Endothelial cell of umbilical vein (primary cell): Measurements from ENCODE around the gene PLXNA1. TPM values are rescaled to one million over a fixed set of nuclear protein-coding genes. Genes with fewer than 3 reads are reported as not detected.

Experiments used
- BruUV-seq: library from RNA; stranded (reverse); fragments of 400-500 nt; replicated peaks from 2 replicates; lab custom pipeline; 2021; lab: Mats Ljungman, UMichigan
- CTCF ChIA-PET: fragments of 300-600, 350-600 bp; sonication (Branson Sonifier 250); formaldehyde crosslinking; loops from one replicate; lab custom pipeline; 2021; ENCODE audit warnings: antibody characterized with exemption, inconsistent platforms; lab: Charles Lee
- POLR2A ChIA-PET: fragments of 300-600, 350-600 bp; sonication (Branson Sonifier 250); formaldehyde crosslinking; loops from one replicate; lab custom pipeline; 2021; ENCODE audit warnings: antibody characterized with exemption, inconsistent platforms; lab: Charles Lee
- DNase-seq: peaks from one replicate; pipeline ENCODE4 v3.0.0-alpha.2; 2011; ENCODE audit warnings: low read depth, low spot score
- FAIRE-seq: peaks from 2 replicates; lab custom pipeline; 2011; peaks lifted over from hg19 to GRCh38; lab: Jason Lieb, UNC
- H2AFZ ChIP-seq: 2 replicates; pipeline ENCODE4 v1.6.0; 2012; ENCODE audit warnings: low read depth, low read length, control low read depth, inconsistent platforms
- H3K27ac ChIP-seq: 2 replicates; pipeline ENCODE4 v1.5.1; 2011; ENCODE audit warnings: low read depth, mild to moderate bottlenecking, control low read depth, low read length, moderate library complexity; ENCODE audit not compliant: insufficient read depth
- H3K27me3 ChIP-seq, 2 experiments: 2 replicates each; pipeline versions ENCODE4 v1.6.0 to v1.6.1; 2011; ENCODE audit warnings: low read length in 2 of 2, mixed read lengths in 1 of 2; ENCODE audit not compliant: control insufficient read depth in 2 of 2, insufficient read depth in 2 of 2
- H3K36me3 ChIP-seq, 2 experiments: 2 replicates in 1 of 2; 3 replicates in 1 of 2; pipeline ENCODE4 v1.5.1; 2011; ENCODE audit warnings: low read length in 2 of 2, mild to moderate bottlenecking in 1 of 2, moderate library complexity in 1 of 2; ENCODE audit not compliant: control insufficient read depth in 2 of 2, insufficient read depth in 2 of 2; ENCODE audit errors: extremely low read depth in 1 of 2
- H3K4me1 ChIP-seq: 3 replicates; pipeline ENCODE4 v1.5.1; 2011; ENCODE audit warnings: mild to moderate bottlenecking, low read length; ENCODE audit not compliant: control insufficient read depth, insufficient read depth; ENCODE audit errors: extremely low read depth
- H3K4me2 ChIP-seq: 2 replicates; pipeline ENCODE4 v1.6.1; 2011; ENCODE audit warnings: low read length, control low read depth, mixed read lengths; ENCODE audit not compliant: insufficient read depth
- H3K4me3 ChIP-seq, 3 experiments: fragments of 200-600 bp in 1 of 3; sonication (generic), shearing (Covaris generic) in 1 of 3; replicated peaks in 1 of 3; 2 replicates each; pipeline ENCODE4 v1.5.1; 2011 to 2016; ENCODE audit warnings: control low read depth in 3 of 3, low read length in 3 of 3, mild to moderate bottlenecking in 2 of 3, inconsistent platforms in 1 of 3, low read depth in 1 of 3, moderate library complexity in 1 of 3; ENCODE audit not compliant: insufficient read depth in 1 of 3
- H3K79me2 ChIP-seq: 2 replicates; pipeline ENCODE4 v1.6.0; 2012; ENCODE audit warnings: low read length, inconsistent platforms; ENCODE audit not compliant: control insufficient read depth, insufficient read depth
- H3K9ac ChIP-seq: replicated peaks from 2 replicates; pipeline ENCODE3; 2011; ENCODE audit warnings: low read length, control low read depth; ENCODE audit not compliant: insufficient read depth; ENCODE audit errors: extremely low read depth
- H3K9me1 ChIP-seq: replicated peaks from 3 replicates; pipeline ENCODE4 v1.6.0; 2011; ENCODE audit warnings: mild to moderate bottlenecking, low read length; ENCODE audit not compliant: control insufficient read depth, insufficient read depth; ENCODE audit errors: extremely low read depth
- H3K9me3 ChIP-seq: replicated peaks from 2 replicates; pipeline ENCODE4 v1.5.1; 2012; ENCODE audit warnings: low read length, inconsistent platforms; ENCODE audit not compliant: control insufficient read depth, insufficient read depth
- H4K20me1 ChIP-seq: replicated peaks from 2 replicates; pipeline ENCODE3; 2011; ENCODE audit warnings: mild to moderate bottlenecking, low read length; ENCODE audit not compliant: control insufficient read depth, insufficient read depth; ENCODE audit errors: extremely low read depth
- CTCF ChIP-seq, 2 donors: IDR thresholded peaks; 1 replicate in 1 of 2; 2 replicates in 1 of 2; pipeline ENCODE4 v1.5.1; 2011; ENCODE audit warnings: low read length in 2 of 2, mild to moderate bottlenecking in 2 of 2, moderate library complexity in 2 of 2, control low read depth in 1 of 2, inconsistent platforms in 1 of 2, low read depth in 1 of 2; ENCODE audit not compliant: insufficient read depth in 1 of 2; ENCODE audit errors: extremely low read depth in 1 of 2
- EZH2 ChIP-seq: IDR thresholded peaks from 2 replicates; pipeline ENCODE4 v1.6.1; 2012; ENCODE audit warnings: borderline replicate concordance, low read depth, mild to moderate bottlenecking, moderate library complexity, low read length, inconsistent platforms; ENCODE audit not compliant: severe bottlenecking
- FOS ChIP-seq: IDR thresholded peaks from 2 replicates; pipeline ENCODE4 v1.6.1; 2011; ENCODE audit warnings: mild to moderate bottlenecking, low read length, moderate library complexity, borderline replicate concordance; ENCODE audit not compliant: insufficient read depth
- GATA2 ChIP-seq: IDR thresholded peaks from 2 replicates; pipeline ENCODE4 v1.7.0; 2011; ENCODE audit warnings: low read depth, mild to moderate bottlenecking, moderate library complexity, mixed read lengths, low read length; ENCODE audit not compliant: insufficient read length, insufficient read depth
- JUN ChIP-seq: IDR thresholded peaks from 2 replicates; pipeline ENCODE4 v1.6.1; 2011; ENCODE audit warnings: borderline replicate concordance, low read depth; ENCODE audit not compliant: insufficient read length, insufficient read depth
- MAX ChIP-seq: IDR thresholded peaks from 2 replicates; pipeline ENCODE4 v1.6.1; 2011; ENCODE audit not compliant: insufficient read depth, insufficient read length
- MYC ChIP-seq: IDR thresholded peaks from one replicate; pipeline ENCODE4 v1.6.1; 2011; ENCODE audit warnings: mild to moderate bottlenecking, low read depth, low read length
- POLR2A ChIP-seq: IDR thresholded peaks from 2 replicates; pipeline ENCODE4 v1.6.1; 2012; ENCODE audit warnings: low read depth, mild to moderate bottlenecking, control low read depth, low read length
- POLR2AphosphoS5 ChIP-seq: IDR thresholded peaks from 2 replicates; pipeline ENCODE4 v1.6.1; 2012; ENCODE audit warnings: low read depth, mild to moderate bottlenecking, control low read depth, low read length, moderate library complexity; ENCODE audit not compliant: insufficient read depth
- dilution Hi-C: fragments of 300-500 bp; cut with MboI; formaldehyde crosslinking; loops from one replicate; pipeline ENCODE4 v1.15.0; 2019; ENCODE audit warnings: low sequenced_read_pairs; ENCODE audit not compliant: extremely low pct_ligation_motif_present
- intact Hi-C: fragments of 100-400 bp; cut with micrococcal nuclease; formaldehyde crosslinking; loops from one replicate; pipeline ENCODE4 v1.10.0; 2022
- polyA plus RNA-seq, 4 experiments: library from polyadenylated mRNA; depleted of rRNA in 3 of 4; stranded (reverse) in 3 of 4; unstranded in 1 of 4; fragments of >200 nt; gene quantifications; 2 replicates each; pipeline versions ENCODE4 v1.2.1 to v1.2.3, GENCODE V29; 2011 to 2012; ENCODE audit warnings: missing spikeins in 1 of 4
- total RNA-seq: library from RNA; stranded (reverse); gene quantifications from 2 replicates; pipeline ENCODE4 v1.2.3, GENCODE V29; 2021

The PLXNA1 gene
- total and polyA plus RNA-seq, 2 donors (not counting 3 experiments of a cell fraction or from before 2014, with no cell fraction given), result 14.1 to 18.4 TPM

GRCh38 chr3:126992776-126993175, 9.9 kb downstream of the PLXNA1 start:
- TF ChIP-seq MYC, result no peak
- TF ChIP-seq MAX, result no peak
- TF ChIP-seq EZH2, result no peak
- TF ChIP-seq CTCF (IDR thresholded peaks at IDR 0.05; ENCODE audit: extremely low read depth in 1 of 2, insufficient read depth in 1 of 2, low read depth in 1 of 2, low read length in 2 of 2), result no peak
- TF ChIP-seq GATA2, result no peak
- TF ChIP-seq JUN, result no peak
- no peak for TF ChIP-seq POLR2AphosphoS5
- no peak for TF ChIP-seq POLR2A
- TF ChIP-seq FOS, result no peak
- intact Hi-C loops (no loop called here), dilution Hi-C loops (no loop called here)
- H3K79me2 ChIP-seq, result no peaks in the 10 kb centered on the region
- H3K9ac ChIP-seq, result no peak overlapping the region
- peaks cover 0 to 2% of the 10 kb centered on the region in 2 experiments for H3K36me3 ChIP-seq
- H3K9me1 ChIP-seq, result no peaks in the 10 kb centered on the region
- no peaks in the 10 kb centered on the region for H3K4me1 ChIP-seq
- H3K27me3 ChIP-seq, result no peaks in the 10 kb centered on the region
- CTCF ChIA-PET, result interaction anchor here (1.1 to 1.2 kb wide), 2 partner anchors 7 to 9 kb away, joined by 4 read pairs; no protein-coding TSS in a partner anchor
- H3K27ac ChIP-seq, result no peak overlapping the region
- no peaks in the 10 kb centered on the region for H3K9me3 ChIP-seq
- H3K4me2 ChIP-seq, result no peak overlapping the region
- H4K20me1 ChIP-seq, result no peaks in the 10 kb centered on the region
- H2AFZ ChIP-seq, result no peak overlapping the region
- no peak for FAIRE-seq
- no TSS peak for BruUV-seq
- no peak overlapping the region for H3K4me3 ChIP-seq
- no peak for DNase-seq
- POLR2A ChIA-PET, result no interaction called here
